ENCODE results near the gene SEPTIN5.

SEPTIN5 gene

GRCh38 chr22:19733755-19734154 is 19.5 kb downstream of the SEPTIN5 start:
- DNase-seq (ENCODE audit: low spot score): no peak

GRCh38 chr22:19734163-19734562 is 19.9 kb downstream of the SEPTIN5 start:
- no peak for DNase-seq (ENCODE audit: low spot score)

GRCh38 chr22:19734837-19735382 is 20.6 kb downstream of the SEPTIN5 start:
- DNase-seq (ENCODE audit: low spot score): no peak

- no peak for DNase-seq (ENCODE audit: low spot score)
These were observed 21.6 kb downstream of the SEPTIN5 start for GRCh38 chr22:19735665-19736510.

GRCh38 chr22:19737846-19738663 is 23.8 kb downstream of the SEPTIN5 start:
- no peak for DNase-seq (ENCODE audit: low spot score)

- DNase-seq (ENCODE audit: low spot score): no peak
These were observed 24.6 kb downstream of the SEPTIN5 start for GRCh38 chr22:19738664-19739447.

- no peak for DNase-seq (ENCODE audit: low spot score)
These were observed 25.2 kb downstream of the SEPTIN5 start for GRCh38 chr22:19739448-19739895.

GRCh38 chr22:19739911-19740449 is 25.7 kb downstream of the SEPTIN5 start:
- DNase-seq (ENCODE audit: low spot score): no peak

- DNase-seq (ENCODE audit: low spot score): no peak
These were observed 26.3 kb downstream of the SEPTIN5 start for GRCh38 chr22:19740586-19740985.

- DNase-seq (ENCODE audit: low spot score): no peak
These were observed 26.8 kb downstream of the SEPTIN5 start for GRCh38 chr22:19741053-19741452.

- DNase-seq (ENCODE audit: low spot score): no peak
These were observed 28.1 kb downstream of the SEPTIN5 start for GRCh38 chr22:19742160-19743066.

- no peak for DNase-seq (ENCODE audit: low spot score)
These were observed 28.8 kb downstream of the SEPTIN5 start for GRCh38 chr22:19743081-19743480.

- DNase-seq (ENCODE audit: low spot score): no peak
These were observed 29.3 kb downstream of the SEPTIN5 start for GRCh38 chr22:19743651-19744050.

GRCh38 chr22:19744350-19745006 is 30.2 kb downstream of the SEPTIN5 start:
- DNase-seq (ENCODE audit: low spot score): no peak

- no peak for DNase-seq (ENCODE audit: low spot score)
These were observed 31.1 kb downstream of the SEPTIN5 start for GRCh38 chr22:19745155-19746101.

GRCh38 chr22:19746726-19747125 is 32.4 kb downstream of the SEPTIN5 start:
- DNase-seq (ENCODE audit: low spot score): no peak

- DNase-seq (ENCODE audit: low spot score): no peak
These were observed 33.2 kb downstream of the SEPTIN5 start for GRCh38 chr22:19747551-19747950.

GRCh38 chr22:19748139-19748538 is 33.8 kb downstream of the SEPTIN5 start:
- no peak for DNase-seq (ENCODE audit: low spot score)
